Measurements from ENCODE around the gene MED9.

GRCh38 chr17:17492085-17492484, 15.3 kb downstream of the MED9 start:
- TF ChIP-seq CTCF (conservative IDR thresholded peaks at IDR 0.05; ENCODE audit: low read length) (no peak), EZH2phosphoT487 (IDR thresholded peaks at IDR 0.05; ENCODE audit: borderline replicate concordance) (no peak)
